HepG2 (cell line): Measurements from ENCODE around the gene THSD8. TPM values are rescaled to one million over a fixed set of nuclear protein-coding genes. Genes with fewer than 3 reads are reported as not detected.

ENCODE experiments used
- CAMTA2 ChIP-seq: sonication (generic); formaldehyde crosslinking; IDR thresholded peaks from 2 replicates; pipeline ENCODE4 v1.4.0; 2020; ENCODE audit warnings: mild to moderate bottlenecking, missing genetic modification reagents, borderline replicate concordance
- CBX5 ChIP-seq: sonication (generic); formaldehyde crosslinking; IDR thresholded peaks from 2 replicates; pipeline ENCODE4 v1.4.0; 2020; ENCODE audit warnings: missing genetic modification reagents, borderline replicate concordance
- KLF6 ChIP-seq: IDR thresholded peaks from 2 replicates; pipeline ENCODE4 v1.8.0; 2016; ENCODE audit warnings: missing biosample characterization, missing genetic modification reagents
- MIER2 ChIP-seq: IDR thresholded peaks from 2 replicates; pipeline ENCODE4 v1.6.1; 2016; ENCODE audit warnings: missing biosample characterization, missing genetic modification reagents
- MTF1 ChIP-seq: sonication (generic); formaldehyde crosslinking; IDR thresholded peaks from 2 replicates; pipeline ENCODE4 v1.5.0; 2020; ENCODE audit warnings: missing genetic modification reagents
- RBFOX2 ChIP-seq: fragments of 200-400 bp; formaldehyde crosslinking; IDR thresholded peaks from 2 replicates; pipeline ENCODE4 v1.6.1; 2017; ENCODE audit warnings: low read depth, mild to moderate bottlenecking, low read length
- SRSF1 ChIP-seq: fragments of 200-400 bp; formaldehyde crosslinking; optimal IDR thresholded peaks from 2 replicates; pipeline ENCODE3; 2017; ENCODE audit warnings: mild to moderate bottlenecking, low read depth, low read length, moderate library complexity
- ZNF205 ChIP-seq: IDR thresholded peaks from 2 replicates; pipeline ENCODE4 v1.6.1; 2018; ENCODE audit warnings: missing biosample characterization, missing genetic modification reagents
- ZNF335 ChIP-seq: sonication (generic); formaldehyde crosslinking; IDR thresholded peaks from 2 replicates; pipeline ENCODE4 v1.4.0; 2020; ENCODE audit warnings: missing genetic modification reagents
- ZNF749 ChIP-seq: sonication (generic); formaldehyde crosslinking; IDR thresholded peaks from 2 replicates; pipeline ENCODE4 v1.8.0; 2022; ENCODE audit warnings: mild to moderate bottlenecking, missing genetic modification reagents, moderate library complexity, borderline replicate concordance
- ZNF772 ChIP-seq: sonication (generic); formaldehyde crosslinking; IDR thresholded peaks from 2 replicates; pipeline ENCODE4 v1.5.0; 2020; ENCODE audit warnings: mild to moderate bottlenecking, missing genetic modification reagents
- ZNF883 ChIP-seq: sonication (generic); formaldehyde crosslinking; IDR thresholded peaks from 2 replicates; pipeline ENCODE4 v1.5.1; 2020; ENCODE audit warnings: mild to moderate bottlenecking, missing genetic modification reagents; ENCODE audit errors: not compliant biosample characterization
- polyA plus RNA-seq, 8 experiments: library from polyadenylated mRNA; depleted of rRNA in 3 of 8; stranded (reverse) in 7 of 8; unstranded in 1 of 8; fragments of >200 nt; fragmentation: Illumina TruSeq in 4 of 8; extraction: Trizol in 4 of 8; gene quantifications; 2 replicates each; pipeline versions ENCODE4 v1.2.1 to v1.2.3, GENCODE V29; 2011 to 2016; ENCODE audit warnings: low read depth in 4 of 8, missing spikeins in 1 of 8, mixed read lengths in 1 of 8; ENCODE audit not compliant: insufficient read depth in 1 of 8
- total RNA-seq, 5 experiments: library from RNA; depleted of rRNA; stranded (reverse); fragments of >200 nt; fragmentation: Illumina TruSeq; extraction: Trizol; gene quantifications; 2 replicates each; pipeline ENCODE4 v1.2.3, GENCODE V29; 2016; ENCODE audit warnings: low read depth in 1 of 5
- TF ChIP-seq, protein P1 (sequence below): sonication (generic); formaldehyde crosslinking; IDR thresholded peaks from 2 replicates; pipeline ENCODE4 v1.4.0; 2020; ENCODE audit warnings: missing genetic modification reagents
- TF ChIP-seq, protein P2 (sequence below): conservative IDR thresholded peaks from 2 replicates; pipeline ENCODE4 v1.6.1; 2018; ENCODE audit warnings: missing genetic modification reagents
- TF ChIP-seq, protein P3 (sequence below): sonication (generic); formaldehyde crosslinking; IDR thresholded peaks from 2 replicates; pipeline ENCODE4 v1.4.0; 2020; ENCODE audit warnings: missing genetic modification reagents
- TF ChIP-seq, protein P4 (sequence below): sonication (generic); formaldehyde crosslinking; IDR thresholded peaks from 2 replicates; pipeline ENCODE4 v1.9.0; 2021; ENCODE audit warnings: mild to moderate bottlenecking, missing genetic modification reagents

THSD8 gene
- total and polyA plus RNA-seq, 2 of the 13 experiments (the other 11 are each of a cell fraction or from before 2014, with no cell fraction given): 4.8 to 14.9 TPM

DNA sequence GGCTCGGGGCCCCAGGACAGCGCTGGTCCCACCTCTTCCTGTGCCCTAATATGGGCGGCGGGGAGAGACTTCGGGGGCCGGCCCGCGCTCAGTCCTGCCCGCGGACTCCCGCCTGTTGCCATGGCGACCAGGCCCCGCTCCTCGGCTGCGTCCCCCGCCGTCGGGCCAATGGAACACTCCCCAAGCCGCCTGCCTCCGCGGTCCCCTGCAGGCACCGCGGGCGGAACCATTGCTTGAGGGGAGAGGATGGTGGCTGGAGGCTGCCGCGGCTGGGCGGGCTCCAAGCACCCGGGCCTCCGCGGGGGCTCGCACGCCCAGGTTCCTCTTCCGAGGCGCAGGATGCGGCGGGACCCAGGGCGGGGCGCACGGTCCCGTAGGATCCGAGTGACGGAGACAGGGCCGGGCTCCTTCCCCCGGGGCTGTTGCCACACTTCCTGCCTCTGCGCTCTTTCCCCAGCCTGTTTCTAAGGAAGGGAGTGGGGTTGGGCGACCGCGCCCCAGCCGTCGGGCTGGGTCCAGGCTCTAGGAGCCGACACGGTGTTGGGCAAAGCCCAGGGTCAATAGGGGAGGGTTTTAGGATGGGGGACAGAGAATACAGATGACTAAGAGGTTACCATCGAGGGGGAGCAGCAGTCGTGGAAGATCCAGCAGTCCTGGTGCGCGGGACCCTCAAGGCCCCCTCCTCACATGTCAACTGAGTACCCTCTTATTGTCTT is 11.8 kb upstream of the THSD8 start (continued):
- TF ChIP-seq ZNF749 (peak; percentile 43; the same call in 1 of the 2 replicates), RBFOX2 (peak; percentile 80), CBX5 (CRISPR knock-in tag) (no peak), KLF6 (CRISPR knock-in tag) (peak; percentile 59), SRSF1 (peak; percentile 45), MTF1 (CRISPR knock-in tag) (no peak), ZNF335 (CRISPR knock-in tag) (no peak), ZNF772 (CRISPR knock-in tag) (0 out of 2 replicates have a peak, but pooled peaks have one; percentile 64), MIER2 (CRISPR knock-in tag) (no peak), ZNF205 (peak; percentile 32; the same call in 1 of the 2 replicates), ZNF883 (CRISPR knock-in tag) (no peak), CAMTA2 (CRISPR knock-in tag) (no peak)
- TF ChIP-seq, protein P1, sequence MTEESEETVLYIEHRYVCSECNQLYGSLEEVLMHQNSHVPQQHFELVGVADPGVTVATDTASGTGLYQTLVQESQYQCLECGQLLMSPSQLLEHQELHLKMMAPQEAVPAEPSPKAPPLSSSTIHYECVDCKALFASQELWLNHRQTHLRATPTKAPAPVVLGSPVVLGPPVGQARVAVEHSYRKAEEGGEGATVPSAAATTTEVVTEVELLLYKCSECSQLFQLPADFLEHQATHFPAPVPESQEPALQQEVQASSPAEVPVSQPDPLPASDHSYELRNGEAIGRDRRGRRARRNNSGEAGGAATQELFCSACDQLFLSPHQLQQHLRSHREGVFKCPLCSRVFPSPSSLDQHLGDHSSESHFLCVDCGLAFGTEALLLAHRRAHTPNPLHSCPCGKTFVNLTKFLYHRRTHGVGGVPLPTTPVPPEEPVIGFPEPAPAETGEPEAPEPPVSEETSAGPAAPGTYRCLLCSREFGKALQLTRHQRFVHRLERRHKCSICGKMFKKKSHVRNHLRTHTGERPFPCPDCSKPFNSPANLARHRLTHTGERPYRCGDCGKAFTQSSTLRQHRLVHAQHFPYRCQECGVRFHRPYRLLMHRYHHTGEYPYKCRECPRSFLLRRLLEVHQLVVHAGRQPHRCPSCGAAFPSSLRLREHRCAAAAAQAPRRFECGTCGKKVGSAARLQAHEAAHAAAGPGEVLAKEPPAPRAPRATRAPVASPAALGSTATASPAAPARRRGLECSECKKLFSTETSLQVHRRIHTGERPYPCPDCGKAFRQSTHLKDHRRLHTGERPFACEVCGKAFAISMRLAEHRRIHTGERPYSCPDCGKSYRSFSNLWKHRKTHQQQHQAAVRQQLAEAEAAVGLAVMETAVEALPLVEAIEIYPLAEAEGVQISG: no peak; the same call in 1 of the 2 replicates
- TF ChIP-seq, protein P2, sequence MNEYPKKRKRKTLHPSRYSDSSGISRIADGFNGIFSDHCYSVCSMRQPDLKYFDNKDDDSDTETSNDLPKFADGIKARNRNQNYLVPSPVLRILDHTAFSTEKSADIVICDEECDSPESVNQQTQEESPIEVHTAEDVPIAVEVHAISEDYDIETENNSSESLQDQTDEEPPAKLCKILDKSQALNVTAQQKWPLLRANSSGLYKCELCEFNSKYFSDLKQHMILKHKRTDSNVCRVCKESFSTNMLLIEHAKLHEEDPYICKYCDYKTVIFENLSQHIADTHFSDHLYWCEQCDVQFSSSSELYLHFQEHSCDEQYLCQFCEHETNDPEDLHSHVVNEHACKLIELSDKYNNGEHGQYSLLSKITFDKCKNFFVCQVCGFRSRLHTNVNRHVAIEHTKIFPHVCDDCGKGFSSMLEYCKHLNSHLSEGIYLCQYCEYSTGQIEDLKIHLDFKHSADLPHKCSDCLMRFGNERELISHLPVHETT (CRISPR knock-in tag): peak; percentile 54; the same call in 1 of the 2 replicates
- TF ChIP-seq, protein P3, sequence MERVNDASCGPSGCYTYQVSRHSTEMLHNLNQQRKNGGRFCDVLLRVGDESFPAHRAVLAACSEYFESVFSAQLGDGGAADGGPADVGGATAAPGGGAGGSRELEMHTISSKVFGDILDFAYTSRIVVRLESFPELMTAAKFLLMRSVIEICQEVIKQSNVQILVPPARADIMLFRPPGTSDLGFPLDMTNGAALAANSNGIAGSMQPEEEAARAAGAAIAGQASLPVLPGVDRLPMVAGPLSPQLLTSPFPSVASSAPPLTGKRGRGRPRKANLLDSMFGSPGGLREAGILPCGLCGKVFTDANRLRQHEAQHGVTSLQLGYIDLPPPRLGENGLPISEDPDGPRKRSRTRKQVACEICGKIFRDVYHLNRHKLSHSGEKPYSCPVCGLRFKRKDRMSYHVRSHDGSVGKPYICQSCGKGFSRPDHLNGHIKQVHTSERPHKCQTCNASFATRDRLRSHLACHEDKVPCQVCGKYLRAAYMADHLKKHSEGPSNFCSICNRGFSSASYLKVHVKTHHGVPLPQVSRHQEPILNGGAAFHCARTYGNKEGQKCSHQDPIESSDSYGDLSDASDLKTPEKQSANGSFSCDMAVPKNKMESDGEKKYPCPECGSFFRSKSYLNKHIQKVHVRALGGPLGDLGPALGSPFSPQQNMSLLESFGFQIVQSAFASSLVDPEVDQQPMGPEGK (CRISPR knock-in tag): peak; percentile 80
- TF ChIP-seq, protein P4, sequence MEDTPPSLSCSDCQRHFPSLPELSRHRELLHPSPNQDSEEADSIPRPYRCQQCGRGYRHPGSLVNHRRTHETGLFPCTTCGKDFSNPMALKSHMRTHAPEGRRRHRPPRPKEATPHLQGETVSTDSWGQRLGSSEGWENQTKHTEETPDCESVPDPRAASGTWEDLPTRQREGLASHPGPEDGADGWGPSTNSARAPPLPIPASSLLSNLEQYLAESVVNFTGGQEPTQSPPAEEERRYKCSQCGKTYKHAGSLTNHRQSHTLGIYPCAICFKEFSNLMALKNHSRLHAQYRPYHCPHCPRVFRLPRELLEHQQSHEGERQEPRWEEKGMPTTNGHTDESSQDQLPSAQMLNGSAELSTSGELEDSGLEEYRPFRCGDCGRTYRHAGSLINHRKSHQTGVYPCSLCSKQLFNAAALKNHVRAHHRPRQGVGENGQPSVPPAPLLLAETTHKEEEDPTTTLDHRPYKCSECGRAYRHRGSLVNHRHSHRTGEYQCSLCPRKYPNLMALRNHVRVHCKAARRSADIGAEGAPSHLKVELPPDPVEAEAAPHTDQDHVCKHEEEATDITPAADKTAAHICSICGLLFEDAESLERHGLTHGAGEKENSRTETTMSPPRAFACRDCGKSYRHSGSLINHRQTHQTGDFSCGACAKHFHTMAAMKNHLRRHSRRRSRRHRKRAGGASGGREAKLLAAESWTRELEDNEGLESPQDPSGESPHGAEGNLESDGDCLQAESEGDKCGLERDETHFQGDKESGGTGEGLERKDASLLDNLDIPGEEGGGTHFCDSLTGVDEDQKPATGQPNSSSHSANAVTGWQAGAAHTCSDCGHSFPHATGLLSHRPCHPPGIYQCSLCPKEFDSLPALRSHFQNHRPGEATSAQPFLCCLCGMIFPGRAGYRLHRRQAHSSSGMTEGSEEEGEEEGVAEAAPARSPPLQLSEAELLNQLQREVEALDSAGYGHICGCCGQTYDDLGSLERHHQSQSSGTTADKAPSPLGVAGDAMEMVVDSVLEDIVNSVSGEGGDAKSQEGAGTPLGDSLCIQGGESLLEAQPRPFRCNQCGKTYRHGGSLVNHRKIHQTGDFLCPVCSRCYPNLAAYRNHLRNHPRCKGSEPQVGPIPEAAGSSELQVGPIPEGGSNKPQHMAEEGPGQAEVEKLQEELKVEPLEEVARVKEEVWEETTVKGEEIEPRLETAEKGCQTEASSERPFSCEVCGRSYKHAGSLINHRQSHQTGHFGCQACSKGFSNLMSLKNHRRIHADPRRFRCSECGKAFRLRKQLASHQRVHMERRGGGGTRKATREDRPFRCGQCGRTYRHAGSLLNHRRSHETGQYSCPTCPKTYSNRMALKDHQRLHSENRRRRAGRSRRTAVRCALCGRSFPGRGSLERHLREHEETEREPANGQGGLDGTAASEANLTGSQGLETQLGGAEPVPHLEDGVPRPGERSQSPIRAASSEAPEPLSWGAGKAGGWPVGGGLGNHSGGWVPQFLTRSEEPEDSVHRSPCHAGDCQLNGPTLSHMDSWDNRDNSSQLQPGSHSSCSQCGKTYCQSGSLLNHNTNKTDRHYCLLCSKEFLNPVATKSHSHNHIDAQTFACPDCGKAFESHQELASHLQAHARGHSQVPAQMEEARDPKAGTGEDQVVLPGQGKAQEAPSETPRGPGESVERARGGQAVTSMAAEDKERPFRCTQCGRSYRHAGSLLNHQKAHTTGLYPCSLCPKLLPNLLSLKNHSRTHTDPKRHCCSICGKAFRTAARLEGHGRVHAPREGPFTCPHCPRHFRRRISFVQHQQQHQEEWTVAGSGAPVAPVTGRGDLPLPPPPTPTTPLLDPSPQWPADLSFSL: no peak
